HepG2 (cell line): ENCODE results near the gene TOR4A. TPM values are rescaled to one million over a fixed set of nuclear protein-coding genes. Genes with fewer than 3 reads are reported as not detected.

ENCODE experiments used
- AGO1 ChIP-seq: fragments of 200-400 bp; formaldehyde crosslinking; IDR thresholded peaks from 2 replicates; pipeline ENCODE4 v1.6.1; 2017; ENCODE audit warnings: mild to moderate bottlenecking, low read depth, low read length, moderate library complexity; ENCODE audit not compliant: poor library complexity, severe bottlenecking
- ATF7 ChIP-seq, 2 experiments: fragments of 450-650 bp in 1 of 2; sonication (generic) in 1 of 2; formaldehyde crosslinking in 1 of 2; IDR thresholded peaks; 2 replicates each; pipeline versions ENCODE4 v1.4.0 to v1.6.1; 2016 to 2020; ENCODE audit warnings: antibody characterized with exemption in 1 of 2, mild to moderate bottlenecking in 1 of 2, missing genetic modification reagents in 1 of 2
- ATM ChIP-seq: fragments of 450-650 bp; IDR thresholded peaks from 2 replicates; pipeline ENCODE4 v1.7.1; 2017; ENCODE audit warnings: mild to moderate bottlenecking, borderline replicate concordance
- CHD4 ChIP-seq: fragments of 200-600 bp; sonication (generic); IDR thresholded peaks from 2 replicates; pipeline ENCODE4 v1.7.0; 2017; ENCODE audit warnings: mild to moderate bottlenecking, low read length, borderline replicate concordance
- DR1 ChIP-seq: sonication (generic); formaldehyde crosslinking; IDR thresholded peaks from 2 replicates; pipeline ENCODE4 v1.8.0; 2021; ENCODE audit warnings: mild to moderate bottlenecking, missing genetic modification reagents, inconsistent platforms
- FLYWCH1 ChIP-seq: sonication (generic); formaldehyde crosslinking; IDR thresholded peaks from 2 replicates; pipeline ENCODE4 v1.8.1; 2023; ENCODE audit warnings: mild to moderate bottlenecking, missing genetic modification reagents
- FOXK1 ChIP-seq: sonication (generic); formaldehyde crosslinking; IDR thresholded peaks from 2 replicates; pipeline ENCODE4 v1.4.0; 2020; ENCODE audit warnings: low read depth, missing genetic modification reagents, borderline replicate concordance
- IRF2 ChIP-seq: IDR thresholded peaks from 2 replicates; pipeline ENCODE4 v1.6.1; 2018; ENCODE audit warnings: missing genetic modification reagents, missing compliant biosample characterization
- KDM2A ChIP-seq: sonication (generic); formaldehyde crosslinking; IDR thresholded peaks from 2 replicates; pipeline ENCODE4 v1.4.0; 2020; ENCODE audit warnings: low read depth, missing genetic modification reagents, borderline replicate concordance
- KMT2B ChIP-seq: IDR thresholded peaks from 2 replicates; pipeline ENCODE4 v1.6.1; 2016; ENCODE audit warnings: missing genetic modification reagents, missing compliant biosample characterization
- MXD4 ChIP-seq: IDR thresholded peaks from 2 replicates; pipeline ENCODE4 v1.6.1; 2016; ENCODE audit warnings: mild to moderate bottlenecking, missing biosample characterization, missing genetic modification reagents
- SRSF1 ChIP-seq: fragments of 200-400 bp; formaldehyde crosslinking; optimal IDR thresholded peaks from 2 replicates; pipeline ENCODE3; 2017; ENCODE audit warnings: mild to moderate bottlenecking, low read depth, low read length, moderate library complexity
- YEATS4 ChIP-seq: sonication (generic); formaldehyde crosslinking; IDR thresholded peaks from 2 replicates; pipeline ENCODE4 v1.4.0; 2020; ENCODE audit warnings: missing genetic modification reagents, borderline replicate concordance
- ZNF234 ChIP-seq: sonication (generic); formaldehyde crosslinking; conservative IDR thresholded peaks from 2 replicates; pipeline ENCODE4 v1.5.1; 2020; ENCODE audit warnings: mild to moderate bottlenecking, missing genetic modification reagents
- ZNF260 ChIP-seq: sonication (generic); formaldehyde crosslinking; IDR thresholded peaks from 2 replicates; pipeline ENCODE4 v1.4.0; 2020; ENCODE audit warnings: missing genetic modification reagents, low read depth, mild to moderate bottlenecking, borderline replicate concordance
- ZNF383 ChIP-seq: sonication (generic); formaldehyde crosslinking; IDR thresholded peaks from 2 replicates; pipeline ENCODE4 v1.4.0; 2020; ENCODE audit warnings: missing genetic modification reagents, mild to moderate bottlenecking, borderline replicate concordance
- ZNF607 ChIP-seq: sonication (generic); formaldehyde crosslinking; IDR thresholded peaks from 2 replicates; pipeline ENCODE4 v1.5.1; 2020; ENCODE audit warnings: missing genetic modification reagents, mild to moderate bottlenecking, borderline replicate concordance
- ZNF781 ChIP-seq: sonication (generic); formaldehyde crosslinking; IDR thresholded peaks from 2 replicates; pipeline ENCODE4 v1.5.1; 2020; ENCODE audit warnings: borderline replicate concordance, mild to moderate bottlenecking, missing genetic modification reagents; ENCODE audit errors: not compliant biosample characterization
- ZSCAN22 ChIP-seq: sonication (generic); formaldehyde crosslinking; IDR thresholded peaks from 2 replicates; pipeline ENCODE4 v1.4.0; 2020; ENCODE audit warnings: mild to moderate bottlenecking, missing genetic modification reagents
- polyA plus RNA-seq, 8 experiments: library from polyadenylated mRNA; depleted of rRNA in 3 of 8; stranded (reverse) in 7 of 8; unstranded in 1 of 8; fragments of >200 nt; fragmentation: Illumina TruSeq in 4 of 8; extraction: Trizol in 4 of 8; gene quantifications; 2 replicates each; pipeline versions ENCODE4 v1.2.1 to v1.2.3, GENCODE V29; 2011 to 2016; ENCODE audit warnings: low read depth in 4 of 8, missing spikeins in 1 of 8, mixed read lengths in 1 of 8; ENCODE audit not compliant: insufficient read depth in 1 of 8
- total RNA-seq, 5 experiments: library from RNA; depleted of rRNA; stranded (reverse); fragments of >200 nt; fragmentation: Illumina TruSeq; extraction: Trizol; gene quantifications; 2 replicates each; pipeline ENCODE4 v1.2.3, GENCODE V29; 2016; ENCODE audit warnings: low read depth in 1 of 5
- TF ChIP-seq, protein P1 (sequence below): sonication (generic); formaldehyde crosslinking; IDR thresholded peaks from 2 replicates; pipeline ENCODE4 v1.8.0; 2022; ENCODE audit warnings: missing genetic modification reagents, mild to moderate bottlenecking, inconsistent platforms, borderline replicate concordance
- TF ChIP-seq, protein P2 (sequence below): IDR thresholded peaks from 2 replicates; pipeline ENCODE4 v1.6.1; 2012; ENCODE audit warnings: inconsistent platforms
- TF ChIP-seq, protein P3 (sequence below): sonication (generic); formaldehyde crosslinking; IDR thresholded peaks from 2 replicates; pipeline ENCODE4 v1.5.1; 2020; ENCODE audit warnings: missing genetic modification reagents, mild to moderate bottlenecking, borderline replicate concordance
- TF ChIP-seq, protein P4 (sequence below): sonication (generic); formaldehyde crosslinking; IDR thresholded peaks from 2 replicates; pipeline ENCODE4 v1.4.0; 2020; ENCODE audit warnings: missing genetic modification reagents
- TF ChIP-seq, protein P5 (sequence below): sonication (generic); formaldehyde crosslinking; IDR thresholded peaks from 2 replicates; pipeline ENCODE4 v1.4.0; 2020; ENCODE audit warnings: mild to moderate bottlenecking, missing genetic modification reagents

Gene TOR4A
- total and polyA plus RNA-seq, 2 of the 13 experiments (the other 11 are each of a cell fraction or from before 2014, with no cell fraction given) = 11.1 to 14.2 TPM

DNA sequence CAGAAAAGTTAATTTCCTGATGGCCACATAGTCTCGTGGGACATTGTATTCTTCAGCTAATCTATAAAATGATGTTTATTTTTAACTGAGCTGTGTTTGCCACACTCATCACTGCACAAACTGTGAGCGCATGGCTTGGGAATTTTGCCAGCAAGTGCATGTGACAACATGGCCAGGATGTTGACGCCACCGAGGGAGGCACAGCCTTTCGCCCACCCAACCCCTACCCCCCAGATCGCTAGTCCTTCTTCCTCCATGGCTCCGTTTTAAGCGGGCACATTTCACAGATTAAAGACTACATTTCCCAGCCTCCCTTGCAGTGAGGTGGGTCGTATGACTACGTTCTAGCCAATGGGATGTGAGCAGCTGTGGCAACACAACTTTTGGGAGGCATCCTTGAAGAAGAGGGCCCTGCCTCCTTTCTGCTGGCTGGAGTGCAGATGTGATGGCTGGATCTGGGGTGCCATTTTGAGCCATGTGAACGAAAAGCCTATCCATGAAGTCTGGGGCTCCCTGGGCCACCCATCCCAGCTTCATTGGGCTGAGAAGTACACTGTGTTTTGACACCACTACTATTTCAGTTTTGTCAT lies 16.7 kb downstream of the TOR4A start (continued):
- TF ChIP-seq, protein P1, sequence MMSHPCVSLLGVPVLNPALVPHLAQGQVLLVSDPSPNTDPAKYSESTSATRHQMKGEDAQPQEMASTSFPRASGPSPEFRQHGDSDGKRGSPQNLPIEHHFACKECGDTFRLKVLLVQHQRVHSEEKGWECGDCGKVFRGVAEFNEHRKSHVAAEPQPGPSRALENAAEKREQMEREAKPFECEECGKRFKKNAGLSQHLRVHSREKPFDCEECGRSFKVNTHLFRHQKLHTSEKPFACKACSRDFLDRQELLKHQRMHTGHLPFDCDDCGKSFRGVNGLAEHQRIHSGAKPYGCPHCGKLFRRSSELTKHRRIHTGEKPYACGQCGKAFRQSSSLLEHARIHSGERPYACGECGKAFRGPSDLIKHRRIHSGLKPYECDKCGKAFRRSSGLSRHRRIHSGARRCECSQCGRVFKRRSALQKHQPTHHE (CRISPR knock-in tag) = no peak
- TF ChIP-seq ZNF383 (CRISPR knock-in tag) = no peak
- TF ChIP-seq CHD4 = no peak; the same call in 1 of the 2 replicates
- no peak for TF ChIP-seq YEATS4 (CRISPR knock-in tag)
- no peak for TF ChIP-seq ZNF607 (CRISPR knock-in tag)
- no peak for TF ChIP-seq FLYWCH1 (CRISPR knock-in tag)
- TF ChIP-seq KDM2A = 0 out of 2 replicates have a peak, but pooled peaks have one; percentile 13
- no peak for TF ChIP-seq ATF7 (IDR thresholded peaks at IDR 0.05)
- TF ChIP-seq ATF7 (CRISPR knock-in tag; IDR thresholded peaks at IDR 0.05) = 0 out of 2 replicates have a peak, but pooled peaks have one; percentile 39
- TF ChIP-seq ZNF260 (CRISPR knock-in tag) = no peak
- TF ChIP-seq, protein P2, sequence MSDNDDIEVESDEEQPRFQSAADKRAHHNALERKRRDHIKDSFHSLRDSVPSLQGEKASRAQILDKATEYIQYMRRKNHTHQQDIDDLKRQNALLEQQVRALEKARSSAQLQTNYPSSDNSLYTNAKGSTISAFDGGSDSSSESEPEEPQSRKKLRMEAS = no peak; the same call in none of the 2 replicates
- TF ChIP-seq, protein P3, sequence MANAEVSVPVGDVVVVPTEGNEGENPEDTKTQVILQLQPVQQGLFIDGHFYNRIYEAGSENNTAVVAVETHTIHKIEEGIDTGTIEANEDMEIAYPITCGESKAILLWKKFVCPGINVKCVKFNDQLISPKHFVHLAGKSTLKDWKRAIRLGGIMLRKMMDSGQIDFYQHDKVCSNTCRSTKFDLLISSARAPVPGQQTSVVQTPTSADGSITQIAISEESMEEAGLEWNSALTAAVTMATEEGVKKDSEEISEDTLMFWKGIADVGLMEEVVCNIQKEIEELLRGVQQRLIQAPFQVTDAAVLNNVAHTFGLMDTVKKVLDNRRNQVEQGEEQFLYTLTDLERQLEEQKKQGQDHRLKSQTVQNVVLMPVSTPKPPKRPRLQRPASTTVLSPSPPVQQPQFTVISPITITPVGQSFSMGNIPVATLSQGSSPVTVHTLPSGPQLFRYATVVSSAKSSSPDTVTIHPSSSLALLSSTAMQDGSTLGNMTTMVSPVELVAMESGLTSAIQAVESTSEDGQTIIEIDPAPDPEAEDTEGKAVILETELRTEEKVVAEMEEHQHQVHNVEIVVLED = 0 out of 2 replicates have a peak, but pooled peaks have one; percentile 41
- no peak for TF ChIP-seq ZNF234 (CRISPR knock-in tag)
- peak; percentile 80; the same call in 1 of the 2 replicates for TF ChIP-seq FOXK1
- TF ChIP-seq DR1 (CRISPR knock-in tag) = no peak
- peak; percentile 65; the same call in 1 of the 2 replicates for TF ChIP-seq IRF2 (CRISPR knock-in tag)
- TF ChIP-seq, protein P4, sequence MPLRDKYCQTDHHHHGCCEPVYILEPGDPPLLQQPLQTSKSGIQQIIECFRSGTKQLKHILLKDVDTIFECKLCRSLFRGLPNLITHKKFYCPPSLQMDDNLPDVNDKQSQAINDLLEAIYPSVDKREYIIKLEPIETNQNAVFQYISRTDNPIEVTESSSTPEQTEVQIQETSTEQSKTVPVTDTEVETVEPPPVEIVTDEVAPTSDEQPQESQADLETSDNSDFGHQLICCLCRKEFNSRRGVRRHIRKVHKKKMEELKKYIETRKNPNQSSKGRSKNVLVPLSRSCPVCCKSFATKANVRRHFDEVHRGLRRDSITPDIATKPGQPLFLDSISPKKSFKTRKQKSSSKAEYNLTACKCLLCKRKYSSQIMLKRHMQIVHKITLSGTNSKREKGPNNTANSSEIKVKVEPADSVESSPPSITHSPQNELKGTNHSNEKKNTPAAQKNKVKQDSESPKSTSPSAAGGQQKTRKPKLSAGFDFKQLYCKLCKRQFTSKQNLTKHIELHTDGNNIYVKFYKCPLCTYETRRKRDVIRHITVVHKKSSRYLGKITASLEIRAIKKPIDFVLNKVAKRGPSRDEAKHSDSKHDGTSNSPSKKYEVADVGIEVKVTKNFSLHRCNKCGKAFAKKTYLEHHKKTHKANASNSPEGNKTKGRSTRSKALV = no peak
- TF ChIP-seq ZNF781 (CRISPR knock-in tag) = peak; percentile 59
- TF ChIP-seq SRSF1 = no peak
- TF ChIP-seq AGO1 = no peak
- TF ChIP-seq KMT2B (CRISPR knock-in tag) = no peak
- TF ChIP-seq MXD4 (CRISPR knock-in tag) = no peak
- TF ChIP-seq, protein P5, sequence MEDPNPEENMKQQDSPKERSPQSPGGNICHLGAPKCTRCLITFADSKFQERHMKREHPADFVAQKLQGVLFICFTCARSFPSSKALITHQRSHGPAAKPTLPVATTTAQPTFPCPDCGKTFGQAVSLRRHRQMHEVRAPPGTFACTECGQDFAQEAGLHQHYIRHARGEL (CRISPR knock-in tag) = no peak
- TF ChIP-seq ZSCAN22 (CRISPR knock-in tag) = no peak
- TF ChIP-seq ATM = no peak
